ENCODE measurements around the gene BAIAP2.
"Not testable (repeated sequence)": the region's sequence is repeated elsewhere in the genome, so short reads cannot be mapped to it uniquely, and the experiment has no call there.

BAIAP2 gene

DNA sequence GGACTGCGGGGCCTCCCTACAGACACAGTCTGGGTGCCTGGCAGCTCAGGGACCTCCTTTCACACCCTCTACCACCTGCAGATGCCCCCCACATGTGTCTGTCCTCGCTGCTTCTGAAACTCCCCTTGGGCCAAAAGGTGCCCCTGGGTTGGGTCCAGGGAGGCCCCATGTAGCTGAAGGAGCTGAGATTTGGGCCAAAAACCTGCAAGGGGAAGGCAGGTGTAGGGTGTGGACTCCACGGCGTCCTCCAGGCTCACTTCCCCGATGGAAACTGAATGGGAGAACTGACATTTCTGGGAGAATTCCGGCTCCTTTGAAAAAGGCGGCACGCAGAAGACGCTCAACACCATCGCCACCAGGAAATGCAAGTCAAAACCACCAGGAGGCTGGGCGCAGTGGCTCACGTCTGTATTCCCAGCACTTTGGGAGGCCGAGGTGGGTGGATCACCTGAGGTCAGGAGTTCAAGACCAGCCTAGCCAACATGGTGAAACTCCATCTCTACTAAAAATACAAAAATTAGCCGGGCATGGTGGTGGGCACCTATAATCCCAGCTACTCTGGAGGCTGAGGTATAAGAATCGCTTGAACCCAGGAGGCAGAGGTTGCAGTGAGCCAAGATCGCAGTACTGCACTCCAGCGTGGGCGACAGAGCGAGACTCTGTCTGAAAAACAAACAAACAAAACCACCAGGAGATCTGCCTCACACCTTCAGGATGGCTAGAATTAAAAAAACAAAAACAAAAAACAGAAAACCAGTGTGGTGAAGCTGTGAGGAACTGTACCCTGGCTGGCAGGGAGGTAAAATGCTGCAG is 13.2 kb upstream of the BAIAP2 start:
- DNase-seq (ENCODE audit: low read depth), result no peak

DNA sequence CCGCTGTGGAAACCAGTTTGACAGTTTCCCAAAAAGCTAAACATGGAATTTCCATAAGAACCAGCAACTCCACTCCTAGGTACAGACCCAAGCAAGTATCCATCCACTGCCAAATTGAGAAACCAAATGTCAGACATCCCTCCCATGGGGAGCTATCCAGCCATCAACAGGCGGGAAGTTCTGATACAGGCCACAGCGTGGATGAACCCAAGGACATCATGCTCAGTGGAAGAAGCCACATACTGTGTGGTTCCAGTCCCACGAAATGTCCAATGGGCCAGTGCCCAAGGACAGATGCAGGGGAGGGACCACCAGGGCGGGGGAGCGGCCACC is 12.6 kb upstream of the BAIAP2 start:
- no peak for DNase-seq (ENCODE audit: low read depth)

DNA sequence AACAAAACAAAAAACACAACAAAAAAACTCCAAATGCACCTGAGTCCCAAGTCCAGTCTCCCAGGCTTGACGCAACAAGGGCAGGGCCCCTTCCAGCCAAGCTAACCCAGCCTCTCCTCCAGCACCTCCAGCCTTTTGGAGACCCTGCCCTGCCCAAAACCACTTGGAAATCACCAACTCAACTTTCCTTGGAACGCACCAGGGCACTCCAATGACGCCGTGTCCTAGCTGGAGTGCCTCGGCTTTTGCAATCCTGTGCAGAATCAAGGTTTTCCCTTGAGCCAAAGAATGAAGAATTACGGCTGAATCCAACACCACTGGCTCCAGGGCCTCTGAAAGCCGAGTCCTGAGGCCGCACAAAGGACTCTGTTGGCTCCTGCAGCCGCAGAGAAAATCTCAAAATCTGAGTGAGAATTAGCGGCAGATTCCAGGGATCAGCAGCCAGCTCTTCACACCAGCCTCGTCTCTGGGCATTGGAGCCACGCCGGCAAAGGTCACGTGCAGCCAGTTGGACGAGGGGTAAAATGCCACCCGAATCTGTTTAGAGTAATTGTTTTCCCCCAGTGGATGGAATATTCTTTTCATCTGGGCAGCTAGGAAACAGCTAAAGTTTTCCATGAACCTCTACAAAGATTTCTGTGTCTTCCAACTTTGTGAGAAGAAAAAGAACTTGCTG is 9.7 kb upstream of the BAIAP2 start:
- no peak for DNase-seq (ENCODE audit: low read depth)

DNA sequence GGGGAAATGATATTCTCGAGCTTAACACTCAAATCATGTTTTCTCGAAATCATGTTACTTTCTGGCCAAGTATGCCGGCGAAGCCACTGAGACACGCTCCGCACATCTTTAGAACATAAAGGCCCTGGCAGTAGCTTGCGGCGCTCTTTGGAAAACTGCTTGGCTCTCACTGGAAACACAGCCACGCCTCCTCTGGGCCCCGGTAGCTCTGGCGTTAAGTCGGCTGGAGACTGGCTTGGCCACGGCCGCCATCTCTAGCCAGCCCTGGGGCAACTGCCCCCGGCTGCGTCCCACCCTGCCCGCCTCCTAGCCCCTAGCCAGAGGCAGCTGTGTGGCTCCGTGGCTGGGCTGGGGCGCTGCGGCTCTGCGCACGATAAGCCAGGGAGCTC is 9.2 kb upstream of the BAIAP2 start:
- no peak for DNase-seq (ENCODE audit: low read depth)

DNA sequence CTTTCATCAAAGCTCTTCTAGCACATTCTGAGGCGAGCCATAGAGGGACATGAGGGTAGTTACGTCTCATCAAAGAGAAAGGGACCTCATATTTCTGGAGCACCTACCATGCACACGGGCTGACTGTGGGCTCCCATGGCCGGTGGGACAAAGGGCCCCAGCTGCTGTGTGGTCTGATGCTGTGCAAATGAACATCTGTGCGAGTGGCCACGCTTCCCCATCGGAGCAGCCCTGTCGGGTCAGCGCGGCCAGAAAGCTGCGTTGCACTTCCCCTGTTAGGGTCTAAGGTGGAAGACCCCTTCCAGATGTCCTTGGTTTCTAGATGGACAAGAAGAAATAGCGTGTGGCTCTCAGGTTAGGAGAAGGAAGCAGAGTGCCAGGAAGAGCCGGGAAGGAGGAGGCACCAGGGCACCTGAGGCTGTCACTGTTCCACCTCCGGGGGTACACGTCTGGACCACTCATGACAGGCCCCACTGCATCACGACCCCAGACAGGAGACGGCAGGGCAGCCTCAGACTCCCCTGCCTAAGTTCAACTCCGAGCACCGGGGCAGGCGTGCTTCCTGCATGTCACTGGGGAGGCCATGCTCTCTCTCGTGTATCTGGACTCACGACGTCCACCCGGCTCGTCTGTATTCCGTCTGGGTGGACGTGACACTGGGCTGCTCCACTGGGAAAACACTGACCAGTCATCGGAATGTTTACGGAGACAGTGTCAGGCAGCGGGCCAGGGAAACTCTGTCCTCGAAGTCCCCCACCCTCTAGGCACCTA is 8.5 kb upstream of the BAIAP2 start:
- DNase-seq (ENCODE audit: low read depth), result no peak

DNA sequence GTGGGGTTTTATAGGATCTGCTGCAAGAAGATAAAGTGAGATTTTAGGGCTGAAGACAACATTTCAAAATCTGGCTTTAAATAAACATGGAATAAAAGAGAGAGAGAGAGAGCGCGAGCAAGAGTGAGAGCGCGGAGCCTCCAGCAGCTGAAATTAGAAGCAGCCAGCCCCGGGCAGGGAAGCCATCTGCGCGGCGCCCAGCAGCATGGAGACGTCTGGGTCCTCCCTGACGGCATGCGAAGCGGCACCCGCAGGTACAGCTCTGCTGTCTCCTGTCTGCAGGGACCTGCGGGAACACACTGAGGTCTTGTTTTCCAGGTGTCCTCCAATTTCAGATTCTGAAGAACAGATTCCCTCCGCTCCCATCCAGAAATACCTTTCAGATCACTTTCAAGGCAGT is 7.9 kb upstream of the BAIAP2 start:
- DNase-seq (ENCODE audit: low read depth), result no peak

DNA sequence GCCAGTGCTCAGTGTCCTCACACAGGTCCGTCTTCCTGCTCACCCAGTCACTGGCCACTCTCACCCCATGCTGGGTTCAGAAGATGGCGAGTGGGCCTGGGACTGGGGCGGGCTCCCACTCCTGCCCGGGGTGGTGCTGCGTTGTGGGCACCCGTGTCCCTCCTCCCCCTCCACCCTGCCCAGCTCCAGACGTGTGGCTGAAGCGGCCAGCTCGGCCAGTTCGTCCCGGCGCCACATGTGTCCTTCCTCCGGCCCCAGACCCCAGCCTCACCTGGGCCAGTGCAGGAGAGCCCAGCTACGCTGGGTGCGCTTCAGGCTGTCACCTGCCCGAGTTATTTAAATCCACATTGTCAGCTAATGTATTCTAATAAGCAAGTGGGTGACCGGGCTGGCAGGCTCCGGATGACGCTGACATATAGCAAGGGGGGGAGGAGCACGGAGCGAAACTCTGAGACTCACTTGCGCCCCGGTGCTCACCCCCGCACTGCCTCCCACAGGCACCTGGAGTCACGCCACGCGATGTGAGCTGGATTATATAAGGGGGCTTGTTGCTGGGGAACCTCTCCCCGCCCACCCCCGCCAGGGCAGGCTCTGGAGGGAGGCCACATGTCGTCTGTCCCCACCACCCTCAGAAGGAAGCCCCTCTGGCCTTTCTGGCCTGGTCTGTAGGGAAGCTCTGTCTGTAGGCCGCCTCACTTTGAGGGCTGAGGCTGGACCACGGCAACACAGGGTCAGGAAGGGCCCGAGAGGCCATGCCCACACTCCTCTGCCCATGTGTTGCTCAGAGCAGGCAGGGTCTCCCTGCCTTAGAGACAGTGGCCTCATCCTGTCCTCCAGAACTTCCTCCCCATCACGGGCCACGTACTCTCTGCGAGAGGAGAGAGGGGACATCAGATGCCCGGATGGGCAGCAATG is 7.1 kb upstream of the BAIAP2 start:
- no peak for DNase-seq (ENCODE audit: low read depth)

DNA sequence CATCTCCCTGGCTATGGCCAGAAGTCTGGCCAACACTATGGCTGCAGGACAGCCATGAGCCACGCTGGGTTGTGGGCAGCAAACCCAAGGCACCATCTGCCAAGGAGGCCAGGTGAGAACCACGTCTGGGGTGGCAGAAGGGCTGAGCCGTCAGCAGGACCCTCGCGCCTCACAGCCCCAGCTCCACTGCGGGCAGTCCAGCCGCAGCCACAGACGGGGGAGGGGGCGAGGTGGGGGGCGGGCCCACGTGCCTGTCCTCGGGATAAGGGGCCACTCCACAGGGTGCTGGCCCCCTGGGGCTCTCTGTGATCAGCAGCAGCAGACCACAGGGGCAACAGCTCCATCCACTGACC is 6.5 kb upstream of the BAIAP2 start:
- no peak for DNase-seq (ENCODE audit: low read depth)

DNA sequence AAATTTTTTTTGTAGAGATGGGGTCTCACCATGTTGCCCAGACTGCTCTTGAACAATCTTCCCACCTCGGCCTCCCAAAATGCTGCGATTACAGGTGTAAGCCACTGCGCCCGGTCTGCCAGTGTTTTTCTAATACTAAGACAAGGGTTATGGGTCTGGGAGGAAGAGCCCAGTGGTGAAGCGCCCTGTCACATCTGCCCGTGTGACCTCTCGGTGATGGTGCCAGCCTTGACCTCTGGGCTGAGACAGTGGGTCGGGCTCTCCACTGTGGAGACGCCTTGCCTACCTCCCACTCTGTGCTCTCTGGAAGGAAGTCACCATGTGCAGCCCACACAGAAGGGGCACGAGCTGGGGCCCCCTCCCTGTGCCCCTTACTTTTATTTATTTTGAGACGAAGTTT is 5.1 kb upstream of the BAIAP2 start:
- DNase-seq (ENCODE audit: low read depth), result no peak

DNA sequence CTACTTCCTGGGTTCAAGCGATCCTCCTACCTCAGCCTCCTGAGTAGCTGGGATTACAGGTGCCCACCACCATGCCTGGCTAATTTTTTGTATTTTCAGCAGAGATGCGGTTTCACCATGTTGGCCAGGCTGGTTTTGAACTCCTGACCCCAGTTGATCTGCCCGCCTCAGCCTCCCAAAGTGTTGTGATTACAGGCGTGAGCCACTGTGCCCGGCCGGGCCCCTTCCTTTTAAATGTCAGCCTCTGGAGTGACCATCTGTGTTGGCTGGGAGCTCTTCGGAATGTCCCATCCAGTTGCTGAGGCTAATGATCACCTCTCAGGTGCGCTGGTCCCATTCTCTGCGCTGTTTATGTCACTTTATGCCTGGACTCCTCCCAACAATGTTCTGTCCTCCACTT is 4.6 kb upstream of the BAIAP2 start:
- DNase-seq (ENCODE audit: low read depth), result not testable (repeated sequence)

DNA sequence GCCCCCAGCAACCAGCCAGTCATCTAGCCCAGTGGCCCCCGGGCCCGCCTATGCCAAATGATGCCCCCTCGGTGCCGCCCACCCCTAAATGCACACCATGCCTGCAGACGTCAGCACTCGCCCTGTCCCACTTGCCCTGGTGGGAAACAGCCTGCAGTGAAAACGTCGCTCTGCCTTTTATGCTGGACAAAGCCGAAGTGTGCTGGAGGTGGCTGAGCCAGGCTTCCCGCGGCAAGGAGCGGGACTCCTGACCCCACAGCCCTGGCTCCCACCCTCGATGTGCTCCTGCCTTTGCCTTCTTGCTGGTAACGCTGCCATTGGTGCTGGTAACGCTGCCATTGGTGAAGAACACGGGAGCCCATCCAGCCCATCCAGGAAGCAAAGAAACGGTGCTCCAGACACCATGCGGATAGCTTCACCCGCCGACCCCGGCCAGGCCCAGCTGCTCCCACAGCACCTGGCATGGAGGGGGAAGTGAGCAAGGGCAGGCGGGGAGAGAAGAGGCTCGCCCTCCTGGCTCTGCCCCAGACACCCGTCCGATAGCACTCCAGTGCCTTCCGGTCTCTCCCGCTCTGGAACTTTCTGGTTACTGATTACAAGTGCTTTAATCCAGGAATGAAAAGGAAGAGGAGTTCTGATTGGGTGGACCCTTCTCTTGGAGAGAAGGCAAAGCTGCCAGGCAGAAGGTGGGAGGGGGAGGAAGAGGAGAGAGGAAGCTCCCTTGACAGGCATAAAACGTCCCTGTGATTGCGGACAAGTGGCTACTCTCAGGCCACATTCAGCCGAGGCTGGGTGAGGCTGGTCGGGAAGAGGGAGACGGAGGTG is 4.0 kb upstream of the BAIAP2 start:
- DNase-seq (ENCODE audit: low read depth), result no peak

DNA sequence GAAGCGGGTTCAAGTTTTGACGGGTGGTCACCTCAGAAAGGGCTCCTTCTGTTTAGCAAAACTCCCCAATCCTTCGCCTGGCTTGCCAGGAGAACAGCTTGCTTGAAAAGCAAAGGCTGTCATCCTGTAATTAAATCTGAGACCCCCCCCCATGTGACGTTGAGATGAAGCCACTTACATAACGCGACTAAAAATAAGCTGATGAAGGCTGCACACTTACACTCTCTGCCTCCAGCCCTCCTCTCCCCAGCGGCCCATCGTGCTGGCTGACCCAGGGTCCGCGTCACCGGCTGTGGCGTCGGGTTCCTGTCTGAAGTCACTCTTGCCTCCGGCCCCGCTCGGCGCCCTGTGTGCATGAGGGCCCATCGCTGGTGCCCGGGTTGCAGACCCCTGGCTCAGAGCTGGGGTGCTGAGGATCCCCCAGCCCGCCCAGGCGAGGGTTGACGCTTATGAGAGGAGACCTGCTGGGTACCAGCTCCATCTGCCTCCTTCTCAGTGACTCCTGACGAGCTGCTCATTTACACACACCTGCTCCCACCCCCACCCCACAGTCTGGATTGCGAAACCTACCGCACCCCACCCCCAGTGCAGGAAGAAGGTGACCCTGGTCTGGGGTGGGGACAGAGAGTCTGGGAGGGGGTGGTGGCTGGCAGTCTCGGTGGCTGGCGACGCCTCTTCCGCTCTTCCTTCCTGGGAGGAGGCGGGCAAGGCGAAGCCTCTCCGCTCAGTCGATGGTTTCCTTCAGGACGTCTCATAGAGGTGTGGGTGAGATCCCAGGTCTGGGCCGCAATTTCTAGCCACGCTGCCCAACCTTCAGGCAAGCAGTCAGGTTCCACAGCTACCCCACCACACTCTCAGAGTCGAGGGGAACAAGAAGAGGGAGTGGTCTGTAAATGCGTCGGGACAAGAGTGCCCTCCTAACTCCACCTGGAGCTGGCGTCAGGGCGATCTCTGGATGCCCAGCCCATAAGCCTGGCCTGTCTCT is 3.1 kb upstream of the BAIAP2 start:
- no peak for DNase-seq (ENCODE audit: low read depth)

DNA sequence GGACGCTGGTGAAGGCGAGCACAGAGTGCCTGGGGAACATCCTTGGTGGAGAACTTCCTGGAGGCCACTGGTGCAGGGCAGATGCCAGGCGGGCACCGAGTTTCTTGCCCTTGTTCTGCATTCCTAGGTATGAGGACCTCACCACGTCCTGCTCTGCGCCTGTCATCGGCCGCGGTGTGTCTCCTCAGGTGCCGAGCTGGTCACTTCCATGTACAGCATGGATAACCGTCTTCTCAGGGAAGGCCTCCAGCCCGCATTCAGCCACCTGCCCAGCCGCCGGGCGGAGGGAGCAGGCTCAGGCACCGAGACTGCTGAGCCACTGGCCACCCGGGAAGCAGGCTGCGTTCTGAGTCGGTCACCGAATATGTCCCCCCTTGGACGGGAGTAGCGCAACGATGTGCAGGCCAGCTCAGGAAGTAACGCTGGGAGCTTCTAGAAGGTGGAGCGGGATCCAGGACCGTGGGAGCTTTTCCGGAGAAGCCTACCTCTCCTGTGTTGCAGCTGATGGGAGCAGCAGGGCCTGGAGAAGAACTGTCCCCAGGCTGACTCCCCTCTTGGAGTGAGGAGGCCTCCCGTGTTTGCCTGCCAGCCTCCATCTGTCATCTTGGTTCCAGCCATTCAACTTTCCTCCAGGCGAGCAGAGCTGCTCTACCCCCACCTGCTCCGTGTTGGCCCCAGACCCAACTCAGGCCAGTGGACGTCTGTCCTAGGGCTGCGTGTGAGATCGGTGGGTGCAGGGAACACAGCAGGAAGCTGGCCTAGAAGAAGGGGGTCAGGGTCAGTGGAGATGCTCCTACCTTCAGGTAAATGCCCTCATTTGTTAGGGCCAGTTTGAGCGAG is 2.1 kb upstream of the BAIAP2 start:
- no peak for DNase-seq (ENCODE audit: low read depth)

DNA sequence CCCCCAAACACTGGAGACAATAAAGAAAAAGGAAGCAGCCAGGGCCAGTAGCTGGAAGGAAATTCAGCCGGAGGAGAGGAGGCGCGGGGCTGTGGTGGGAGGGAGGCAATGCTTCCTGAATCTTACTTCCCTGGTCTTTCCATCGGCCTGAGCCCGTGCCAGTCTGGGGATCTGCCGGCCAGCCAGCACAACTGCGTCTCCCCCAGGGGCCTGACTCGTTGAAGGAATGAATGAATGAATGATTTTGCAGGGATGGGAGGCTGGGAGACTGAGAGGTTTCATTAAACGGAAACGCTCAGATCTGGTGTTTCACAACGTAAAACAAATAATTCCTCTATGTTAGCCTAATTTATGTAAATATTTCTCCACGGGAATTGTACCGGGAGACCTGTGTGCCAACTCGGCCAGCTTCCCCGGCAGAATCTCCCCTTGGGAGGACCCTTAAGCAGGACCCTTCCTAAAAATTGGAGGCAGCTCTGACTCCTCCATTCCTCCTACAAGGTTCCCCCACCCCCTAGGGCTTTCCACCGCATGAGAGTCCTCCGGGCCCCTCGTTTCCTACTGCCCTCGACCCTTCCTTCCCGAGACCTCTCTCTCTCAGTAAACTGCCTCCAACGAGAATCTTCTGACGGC is 1.3 kb upstream of the BAIAP2 start:
- DNase-seq (ENCODE audit: low read depth), result no peak

DNA sequence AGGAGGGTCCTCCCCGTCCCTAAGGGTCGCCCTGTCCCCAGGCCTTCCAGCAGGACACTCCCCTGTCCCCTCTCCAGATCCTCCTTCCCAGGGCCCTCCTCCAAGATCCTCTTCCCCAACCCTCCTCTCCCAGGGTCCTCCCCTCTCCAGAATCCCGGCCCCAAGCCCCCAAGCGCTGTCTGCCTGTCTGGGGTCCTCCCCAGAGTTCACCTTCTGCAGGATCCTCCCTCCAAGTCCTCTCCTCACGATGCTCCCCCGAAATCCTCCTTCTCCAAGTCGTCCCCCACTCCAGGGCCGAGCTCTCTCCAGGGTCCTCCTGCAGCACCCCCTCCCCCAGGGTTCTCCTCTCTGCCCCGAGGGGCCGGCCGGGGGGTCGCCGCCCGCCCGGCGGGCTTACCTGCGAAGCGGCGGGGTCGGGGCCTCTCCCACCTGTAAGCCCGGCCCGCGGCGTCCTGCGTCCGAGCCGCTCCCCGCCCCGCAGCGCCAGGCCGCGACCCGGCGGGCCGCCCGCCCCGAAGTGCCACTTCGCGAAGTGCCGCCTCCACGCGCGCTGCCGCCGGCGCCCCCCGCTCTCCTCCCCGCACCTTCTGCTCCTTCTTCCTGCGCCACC is 678 bp upstream of the BAIAP2 start:
- DNase-seq (ENCODE audit: low read depth), result no peak

DNA sequence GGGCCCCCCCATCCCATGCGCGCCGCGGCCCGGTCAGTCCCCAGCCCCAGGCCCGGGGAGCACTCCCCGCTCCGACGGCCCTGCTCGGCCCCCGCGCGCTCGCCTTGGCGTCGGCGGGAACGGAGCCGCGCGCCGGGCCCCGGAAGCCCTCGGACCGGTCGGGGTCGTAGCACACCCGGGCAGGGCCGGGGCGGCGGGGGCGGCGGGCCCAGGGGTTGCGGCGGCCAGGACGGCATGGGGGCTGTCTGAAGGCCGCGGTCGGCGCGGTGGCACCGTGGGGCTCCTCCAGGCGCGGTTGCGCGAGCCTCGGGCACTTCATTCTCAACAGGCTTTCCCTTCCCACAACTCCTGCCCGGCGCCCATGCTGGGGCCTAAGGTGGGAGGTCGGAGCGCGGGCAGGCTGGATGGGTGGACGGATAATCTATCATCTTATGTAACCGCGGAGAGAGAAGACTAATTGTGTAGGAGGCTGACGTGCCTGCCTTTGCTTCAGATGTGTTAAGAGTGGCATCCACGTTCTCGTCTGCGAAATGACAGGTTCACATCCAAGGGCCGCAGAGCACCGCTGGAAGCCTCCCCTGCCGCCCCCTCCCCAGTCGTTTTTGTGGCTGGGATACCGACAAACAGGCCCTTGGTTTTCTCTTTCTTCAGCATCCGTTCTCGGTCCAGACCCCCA is 708 bp downstream of the BAIAP2 start:
- DNase-seq (ENCODE audit: low read depth), result no peak

DNA sequence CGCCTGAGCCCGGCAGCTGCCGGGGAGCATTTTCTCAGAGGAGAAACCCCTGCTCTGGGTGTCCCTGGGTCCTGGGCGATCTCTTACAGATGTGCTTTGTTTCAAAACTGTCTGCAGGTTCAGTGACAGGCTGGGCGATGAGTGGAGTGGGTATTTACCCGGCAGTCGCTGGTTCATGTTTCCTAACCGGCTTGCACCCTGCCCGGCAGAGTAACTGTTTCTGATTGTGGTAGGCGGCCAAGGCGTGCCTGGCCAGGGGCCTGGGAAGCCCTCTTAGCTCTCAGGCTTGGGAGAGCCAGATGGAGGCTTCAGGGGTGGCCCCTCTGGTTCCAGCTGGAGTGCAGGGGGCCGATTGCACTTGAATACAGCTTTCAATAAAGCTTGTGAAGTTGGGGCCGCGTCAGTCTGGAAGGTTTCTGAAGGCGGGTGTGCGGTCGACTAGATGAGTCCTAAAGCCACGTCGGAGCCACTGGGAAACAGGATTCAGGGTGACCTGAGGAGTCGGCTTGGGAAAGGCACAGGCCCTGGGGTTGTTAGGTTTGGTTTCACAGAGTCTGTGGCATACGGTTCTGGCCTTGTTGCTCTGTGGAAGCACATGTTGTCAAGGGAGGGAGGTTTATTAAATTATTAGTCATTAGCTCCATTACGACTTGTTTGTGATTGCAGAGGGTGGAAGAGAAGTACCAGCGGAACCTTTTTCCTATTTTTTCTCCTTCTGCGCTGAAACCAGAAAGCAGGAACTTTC is 1.4 kb downstream of the BAIAP2 start:
- no peak for DNase-seq (ENCODE audit: low read depth)

Data from activated gamma-delta T cell treated with anti-CD3 and anti-CD28 coated beads, Interleukin-2, amount 50 U/mL, for 16 hours (primary cell).